ENCODE data around the gene APOD.
"Not testable (repeated sequence)": the region's sequence is repeated elsewhere in the genome, so short reads cannot be mapped to it uniquely, and the experiment has no call there.

DNA sequence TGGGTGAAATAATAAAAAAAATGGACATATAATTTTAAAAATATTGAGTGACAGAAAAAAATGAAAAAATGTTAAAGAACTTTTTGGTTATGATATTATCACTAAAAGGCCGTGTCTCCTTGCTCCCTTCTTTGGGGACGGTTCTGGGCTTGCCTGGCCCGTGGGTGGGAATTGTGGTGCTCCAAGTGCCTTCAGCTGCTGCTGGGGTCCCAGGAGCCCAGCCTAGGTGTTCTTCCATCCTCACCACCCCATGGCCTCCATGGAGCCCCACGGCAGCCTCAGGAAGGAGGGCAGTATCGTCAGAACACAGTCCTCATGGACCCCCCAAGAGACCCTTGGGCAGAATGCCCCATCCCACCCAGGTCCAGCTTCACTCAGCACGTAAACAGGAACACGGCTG, 45.9 kb upstream of the APOD start:
- TF ChIP-seq, protein P1, sequence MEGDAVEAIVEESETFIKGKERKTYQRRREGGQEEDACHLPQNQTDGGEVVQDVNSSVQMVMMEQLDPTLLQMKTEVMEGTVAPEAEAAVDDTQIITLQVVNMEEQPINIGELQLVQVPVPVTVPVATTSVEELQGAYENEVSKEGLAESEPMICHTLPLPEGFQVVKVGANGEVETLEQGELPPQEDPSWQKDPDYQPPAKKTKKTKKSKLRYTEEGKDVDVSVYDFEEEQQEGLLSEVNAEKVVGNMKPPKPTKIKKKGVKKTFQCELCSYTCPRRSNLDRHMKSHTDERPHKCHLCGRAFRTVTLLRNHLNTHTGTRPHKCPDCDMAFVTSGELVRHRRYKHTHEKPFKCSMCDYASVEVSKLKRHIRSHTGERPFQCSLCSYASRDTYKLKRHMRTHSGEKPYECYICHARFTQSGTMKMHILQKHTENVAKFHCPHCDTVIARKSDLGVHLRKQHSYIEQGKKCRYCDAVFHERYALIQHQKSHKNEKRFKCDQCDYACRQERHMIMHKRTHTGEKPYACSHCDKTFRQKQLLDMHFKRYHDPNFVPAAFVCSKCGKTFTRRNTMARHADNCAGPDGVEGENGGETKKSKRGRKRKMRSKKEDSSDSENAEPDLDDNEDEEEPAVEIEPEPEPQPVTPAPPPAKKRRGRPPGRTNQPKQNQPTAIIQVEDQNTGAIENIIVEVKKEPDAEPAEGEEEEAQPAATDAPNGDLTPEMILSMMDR (IDR thresholded peaks at IDR 0.05) = not testable (repeated sequence)
- TF ChIP-seq, protein P2, sequence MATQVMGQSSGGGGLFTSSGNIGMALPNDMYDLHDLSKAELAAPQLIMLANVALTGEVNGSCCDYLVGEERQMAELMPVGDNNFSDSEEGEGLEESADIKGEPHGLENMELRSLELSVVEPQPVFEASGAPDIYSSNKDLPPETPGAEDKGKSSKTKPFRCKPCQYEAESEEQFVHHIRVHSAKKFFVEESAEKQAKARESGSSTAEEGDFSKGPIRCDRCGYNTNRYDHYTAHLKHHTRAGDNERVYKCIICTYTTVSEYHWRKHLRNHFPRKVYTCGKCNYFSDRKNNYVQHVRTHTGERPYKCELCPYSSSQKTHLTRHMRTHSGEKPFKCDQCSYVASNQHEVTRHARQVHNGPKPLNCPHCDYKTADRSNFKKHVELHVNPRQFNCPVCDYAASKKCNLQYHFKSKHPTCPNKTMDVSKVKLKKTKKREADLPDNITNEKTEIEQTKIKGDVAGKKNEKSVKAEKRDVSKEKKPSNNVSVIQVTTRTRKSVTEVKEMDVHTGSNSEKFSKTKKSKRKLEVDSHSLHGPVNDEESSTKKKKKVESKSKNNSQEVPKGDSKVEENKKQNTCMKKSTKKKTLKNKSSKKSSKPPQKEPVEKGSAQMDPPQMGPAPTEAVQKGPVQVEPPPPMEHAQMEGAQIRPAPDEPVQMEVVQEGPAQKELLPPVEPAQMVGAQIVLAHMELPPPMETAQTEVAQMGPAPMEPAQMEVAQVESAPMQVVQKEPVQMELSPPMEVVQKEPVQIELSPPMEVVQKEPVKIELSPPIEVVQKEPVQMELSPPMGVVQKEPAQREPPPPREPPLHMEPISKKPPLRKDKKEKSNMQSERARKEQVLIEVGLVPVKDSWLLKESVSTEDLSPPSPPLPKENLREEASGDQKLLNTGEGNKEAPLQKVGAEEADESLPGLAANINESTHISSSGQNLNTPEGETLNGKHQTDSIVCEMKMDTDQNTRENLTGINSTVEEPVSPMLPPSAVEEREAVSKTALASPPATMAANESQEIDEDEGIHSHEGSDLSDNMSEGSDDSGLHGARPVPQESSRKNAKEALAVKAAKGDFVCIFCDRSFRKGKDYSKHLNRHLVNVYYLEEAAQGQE (IDR thresholded peaks at IDR 0.05; ENCODE audit: insufficient read depth in 1 of 2, low read depth in 2 of 2, low read length in 1 of 2) = not testable (repeated sequence)
- not testable (repeated sequence) for TF ChIP-seq POLR2AphosphoS5, TCF7L2 (IDR thresholded peaks at IDR 0.05; ENCODE audit: low read depth, low read length)

Data from Panc1 (cell line).